CD4-positive, alpha-beta memory T cell (primary cell): ENCODE measurements around the gene MFRP. TPM values are rescaled to one million over a fixed set of nuclear protein-coding genes. Genes with fewer than 3 reads are reported as not detected.

Experiments used
- CTCF ChIA-PET: fragments of 350-600 bp; sonication (Branson Sonifier 250); formaldehyde crosslinking; loops from one replicate; lab custom pipeline; 2021; ENCODE audit warnings: inconsistent platforms; ENCODE audit not compliant: partially characterized antibody; lab: Charles Lee
- POLR2A ChIA-PET: fragments of 350-600 bp; sonication (Branson Sonifier 250); formaldehyde crosslinking; loops from one replicate; lab custom pipeline; 2021; ENCODE audit not compliant: partially characterized antibody; lab: Charles Lee
- DNase-seq, 5 donors: peaks; one replicate each; pipeline versions ENCODE4 v3.0.0 to v3.0.0-alpha.2; 2020 to 2022; ENCODE audit warnings: mixed read lengths in 1 of 5
- H3K27ac ChIP-seq: one replicate; pipeline ENCODE4 v1.7.0; 2013; ENCODE audit warnings: low read depth, low read length
- H3K27me3 ChIP-seq: 2 replicates; pipeline ENCODE4 v1.7.0; 2013; ENCODE audit warnings: mild to moderate bottlenecking, low read length, moderate library complexity; ENCODE audit not compliant: insufficient read depth
- H3K36me3 ChIP-seq: 2 replicates; pipeline ENCODE4 v1.7.0; 2013; ENCODE audit warnings: mild to moderate bottlenecking, low read length, moderate library complexity; ENCODE audit not compliant: insufficient read depth
- H3K4me1 ChIP-seq: 2 replicates; pipeline ENCODE4 v1.7.0; 2013; ENCODE audit warnings: mild to moderate bottlenecking, low read length, moderate library complexity; ENCODE audit not compliant: insufficient read depth
- H3K4me3 ChIP-seq, 2 donors: one replicate each; pipeline ENCODE4 v1.7.0; 2013; ENCODE audit warnings: low read length in 2 of 2, mild to moderate bottlenecking in 1 of 2
- H3K9me3 ChIP-seq, 2 donors: one replicate each; pipeline ENCODE4 v1.7.0; 2013; ENCODE audit warnings: low read length in 2 of 2, control low read depth in 1 of 2; ENCODE audit not compliant: control insufficient read depth in 1 of 2
- H3K27ac Mint-ChIP-seq, 7 donors: one replicate each; pipeline ENCODE4 v1.8.0; 2020 to 2021; ENCODE audit warnings: mixed read lengths in 7 of 7, mild to moderate bottlenecking in 6 of 7, inconsistent platforms in 3 of 7, moderate library complexity in 3 of 7
- H3K27me3 Mint-ChIP-seq, 2 donors: one replicate each; pipeline ENCODE4 v1.8.0; 2020 to 2021; ENCODE audit warnings: mixed read lengths in 2 of 2
- H3K36me3 Mint-ChIP-seq, 2 donors: one replicate each; pipeline ENCODE4 v1.8.0; 2020 to 2021; ENCODE audit warnings: mixed read lengths in 2 of 2, inconsistent platforms in 1 of 2, mild to moderate bottlenecking in 1 of 2
- H3K4me1 Mint-ChIP-seq, 4 donors: one replicate each; pipeline ENCODE4 v1.8.0; 2020 to 2021; ENCODE audit warnings: mixed read lengths in 4 of 4, mild to moderate bottlenecking in 1 of 4
- H3K4me3 Mint-ChIP-seq, 8 donors: one replicate each; pipeline ENCODE4 v1.8.0; 2020 to 2021; ENCODE audit warnings: mixed read lengths in 8 of 8, mild to moderate bottlenecking in 7 of 8, moderate library complexity in 6 of 8, inconsistent platforms in 3 of 8
- H3K9me3 Mint-ChIP-seq, 8 donors: one replicate each; pipeline ENCODE4 v1.8.0; 2020 to 2021; ENCODE audit warnings: mixed read lengths in 8 of 8, mild to moderate bottlenecking in 5 of 8, inconsistent platforms in 3 of 8, moderate library complexity in 1 of 8
- intact Hi-C: fragments of 100-400 bp; cut with micrococcal nuclease; formaldehyde crosslinking; loops from one replicate; pipeline ENCODE4 v1.15.1; 2023
- polyA plus RNA-seq, 2 donors: library from polyadenylated mRNA; unstranded; fragments of 300-500 nt; fragmentation: Illumina TruSeq; gene quantifications; one replicate each; pipeline ENCODE4 v1.2.3, GENCODE V29; 2021
- total RNA-seq, 2 experiments: library from RNA; stranded (reverse); gene quantifications; one replicate each; pipeline ENCODE4 v1.2.3, GENCODE V29; 2021

The MFRP gene
- total and polyA plus RNA-seq, 4 experiments from 2014 or later, result not detected

- H3K9me3 ChIP-seq, result no peaks in the 10 kb centered on the region
- peaks cover 7 to 19% (median 14%) of the 10 kb centered on the region in 4 donors for H3K4me1 Mint-ChIP-seq
- intact Hi-C loops, result no loop called here
- H3K27ac ChIP-seq, result no peak overlapping the region
- H3K27me3 ChIP-seq, result peaks cover 21% of the 10 kb centered on the region
- H3K9me3 Mint-ChIP-seq, result no peaks in the 10 kb centered on the region
- H3K27me3 Mint-ChIP-seq, result peaks cover 26 to 42% of the 10 kb centered on the region in 2 donors
- no peak overlapping the region for H3K4me3 Mint-ChIP-seq
- no peak overlapping the region for H3K4me3 ChIP-seq
- POLR2A ChIA-PET, result no interaction called here
- no peak overlapping the region for H3K27ac Mint-ChIP-seq
- H3K36me3 Mint-ChIP-seq, result no peaks in the 10 kb centered on the region
- H3K4me1 ChIP-seq, result peaks cover 20% of the 10 kb centered on the region
- CTCF ChIA-PET, result interaction anchor here (1.1 to 4.0 kb wide), 3 partner anchors 12 to 15 kb away, joined by 3 to 25 read pairs (median 4); partner anchors contain the start of gene USP2
- DNase-seq, result no peak
- no peaks in the 10 kb centered on the region for H3K36me3 ChIP-seq
These were observed 21.9 kb upstream of the MFRP start for GRCh38 chr11:119368121-119369034.

GRCh38 chr11:119367661-119368120 lies 21.2 kb upstream of the MFRP start:
- ChIA-PET CTCF (interaction anchor here (1.2 to 4.0 kb wide), 2 partner anchors 12 to 14 kb away, joined by 4 to 25 read pairs; no protein-coding TSS in a partner anchor), POLR2A (no interaction called here)
- Mint-ChIP-seq H3K27ac (no peak overlapping the region), H3K4me3 (no peak overlapping the region), H3K27me3 (peaks cover 27 to 45% of the 10 kb centered on the region in 2 donors), H3K4me1 (peaks cover 9 to 23% (median 15%) of the 10 kb centered on the region in 4 donors), H3K9me3 (no peaks in the 10 kb centered on the region), H3K36me3 (no peaks in the 10 kb centered on the region)
- Histone ChIP-seq H3K4me3 (no peak overlapping the region), H3K27me3 (peaks cover 21% of the 10 kb centered on the region), H3K9me3 (no peaks in the 10 kb centered on the region), H3K36me3 (no peaks in the 10 kb centered on the region), H3K4me1 (peaks cover 19% of the 10 kb centered on the region), H3K27ac (no peak overlapping the region)
- intact Hi-C loops, result no loop called here
- DNase-seq, result no peak

- Histone ChIP-seq H3K9me3 (no peaks in the 10 kb centered on the region), H3K4me3 (no peak overlapping the region), H3K36me3 (no peaks in the 10 kb centered on the region), H3K27me3 (peaks cover 21% of the 10 kb centered on the region), H3K4me1 (peaks cover 19% of the 10 kb centered on the region), H3K27ac (no peak overlapping the region)
- H3K27ac Mint-ChIP-seq, result no peak overlapping the region
- DNase-seq, result no peak
- ChIA-PET CTCF (interaction anchor here (1.2 to 4.0 kb wide), 2 partner anchors 11 to 13 kb away, joined by 4 to 25 read pairs; no protein-coding TSS in a partner anchor), POLR2A (no interaction called here)
- no peaks in the 10 kb centered on the region for H3K9me3 Mint-ChIP-seq
- intact Hi-C loops, result no loop called here
- H3K4me3 Mint-ChIP-seq, result no peak overlapping the region
- no peaks in the 10 kb centered on the region for H3K36me3 Mint-ChIP-seq
- H3K27me3 Mint-ChIP-seq, result peaks cover 28 to 49% of the 10 kb centered on the region in 2 donors
- H3K4me1 Mint-ChIP-seq, result peaks cover 9 to 30% (median 15%) of the 10 kb centered on the region in 4 donors
These were observed 20.4 kb upstream of the MFRP start for GRCh38 chr11:119366690-119367620.

GRCh38 chr11:119365071-119365591 lies 18.6 kb upstream of the MFRP start:
- no peaks in the 10 kb centered on the region for H3K9me3 Mint-ChIP-seq
- intact Hi-C loops, result no loop called here
- peaks cover 6 to 23% (median 10%) of the 10 kb centered on the region in 4 donors for H3K4me1 Mint-ChIP-seq
- POLR2A ChIA-PET, result no interaction called here
- DNase-seq, result no peak
- peak overlapping the region in 4 of 8 donors; percentile 36 to 95 (median 84) for H3K4me3 Mint-ChIP-seq
- H3K9me3 ChIP-seq, result no peaks in the 10 kb centered on the region
- H3K36me3 Mint-ChIP-seq, result no peaks in the 10 kb centered on the region
- peaks cover 21% of the 10 kb centered on the region for H3K27me3 ChIP-seq
- CTCF ChIA-PET, result interaction anchor here (0.8 to 1.5 kb wide), 3 partner anchors 9 to 16 kb away, joined by 3 to 12 read pairs (median 6); partner anchors contain the start of gene USP2
- H3K27ac ChIP-seq, result no peak overlapping the region
- no peaks in the 10 kb centered on the region for H3K36me3 ChIP-seq
- H3K4me1 ChIP-seq, result peaks cover 9% of the 10 kb centered on the region
- H3K4me3 ChIP-seq, result no peak overlapping the region
- peaks cover 28 to 46% of the 10 kb centered on the region in 2 donors for H3K27me3 Mint-ChIP-seq
- H3K27ac Mint-ChIP-seq, result no peak overlapping the region

- H3K4me1 ChIP-seq, result peaks cover 7% of the 10 kb centered on the region
- Mint-ChIP-seq H3K9me3 (no peaks in the 10 kb centered on the region), H3K27ac (peak overlapping the region in 1 of 7 donors; percentile 41), H3K27me3 (peaks cover 28 to 36% of the 10 kb centered on the region in 2 donors), H3K4me3 (peak overlapping the region; percentile 50 to 95 (median 78)), H3K4me1 (peaks cover 5 to 20% (median 9%) of the 10 kb centered on the region in 4 donors), H3K36me3 (no peaks in the 10 kb centered on the region)
- ChIA-PET CTCF (interaction anchor here (0.8 to 1.5 kb wide), 3 partner anchors 8 to 17 kb away, joined by 3 to 12 read pairs (median 6); partner anchors contain the start of gene USP2), POLR2A (interaction anchor here (0.9 kb wide), 1 partner anchor 17 kb away, joined by 3 read pairs; no protein-coding TSS in a partner anchor)
- DNase-seq, result peak in 4 of 5 donors; percentile 36 to 60 (median 45)
- H3K27me3 ChIP-seq, result peaks cover 21% of the 10 kb centered on the region
- H3K36me3 ChIP-seq, result no peaks in the 10 kb centered on the region
- intact Hi-C loops, result no loop called here
- H3K27ac ChIP-seq, result no peak overlapping the region
- H3K9me3 ChIP-seq, result no peaks in the 10 kb centered on the region
- no peak overlapping the region for H3K4me3 ChIP-seq
These were observed 17.5 kb upstream of the MFRP start for GRCh38 chr11:119363851-119364590.

GRCh38 chr11:119363081-119363850 lies 16.8 kb upstream of the MFRP start:
- Histone ChIP-seq H3K27ac (no peak overlapping the region), H3K9me3 (no peaks in the 10 kb centered on the region), H3K4me1 (peaks cover 7% of the 10 kb centered on the region), H3K27me3 (peaks cover 16% of the 10 kb centered on the region), H3K4me3 (no peak overlapping the region), H3K36me3 (no peaks in the 10 kb centered on the region)
- Mint-ChIP-seq H3K4me1 (peaks cover 5 to 20% (median 9%) of the 10 kb centered on the region in 4 donors), H3K4me3 (peak overlapping the region in 6 of 8 donors; percentile 36 to 75 (median 50)), H3K27ac (peak overlapping the region in 1 of 7 donors; percentile 17), H3K9me3 (no peaks in the 10 kb centered on the region), H3K27me3 (peaks cover 28 to 36% of the 10 kb centered on the region in 2 donors), H3K36me3 (no peaks in the 10 kb centered on the region)
- ChIA-PET CTCF (no interaction called here), POLR2A (no interaction called here)
- intact Hi-C loops, result no loop called here
- no peak for DNase-seq
